Lower leg skin (tissue), 3 donors: Measurements from ENCODE around the gene NR2F1-AS1.

Source experiments
- CTCF ChIP-seq, 3 donors: fragments of 450-650 bp; IDR thresholded peaks; one replicate each; pipeline ENCODE4 v1.5.1; 2016; ENCODE audit warnings: antibody characterized with exemption in 3 of 3, mild to moderate bottlenecking in 3 of 3, moderate library complexity in 2 of 3
- POLR2A ChIP-seq, 2 donors: fragments of 450-650 bp; IDR thresholded peaks; one replicate each; pipeline ENCODE4 v1.6.1; 2016 to 2017; ENCODE audit warnings: antibody characterized with exemption in 2 of 2, mild to moderate bottlenecking in 1 of 2, moderate library complexity in 1 of 2

GRCh38 chr5:93385655-93386054 is 195.4 kb downstream of the NR2F1-AS1 start:
- no peak for TF ChIP-seq POLR2A (IDR thresholded peaks at IDR 0.05)
- TF ChIP-seq CTCF (IDR thresholded peaks at IDR 0.05): no peak
